GM12873 (cell line): ENCODE data around the gene NIPBL.

Experiments
- CTCF ChIP-seq: IDR thresholded peaks from 2 replicates; pipeline ENCODE4 v1.5.1; 2012; ENCODE audit warnings: low read depth, mild to moderate bottlenecking, moderate library complexity, low read length, control low read depth; ENCODE audit not compliant: insufficient read depth; ENCODE audit errors: missing control alignments

Gene NIPBL

GRCh38 chr5:36919238-36919637 lies 42.7 kb downstream of the NIPBL start:
- TF ChIP-seq CTCF = no peak

- no peak for TF ChIP-seq CTCF
Observed at GRCh38 chr5:36919650-36920049, 43.1 kb downstream of the NIPBL start.

- TF ChIP-seq CTCF = no peak
Observed at GRCh38 chr5:36928947-36929346, 52.4 kb downstream of the NIPBL start.

- TF ChIP-seq CTCF = no peak
Observed at GRCh38 chr5:36929438-36929837, 52.9 kb downstream of the NIPBL start.

- TF ChIP-seq CTCF = no peak
Observed at GRCh38 chr5:36932056-36932455, 55.5 kb downstream of the NIPBL start.

- TF ChIP-seq CTCF = no peak
Observed at GRCh38 chr5:36932699-36933098, 56.1 kb downstream of the NIPBL start.

GRCh38 chr5:36934740-36935356 lies 58.3 kb downstream of the NIPBL start:
- TF ChIP-seq CTCF = no peak
